ENCODE data around the gene DDX39A.

DDX39A gene

GRCh38 chr19:14434543-14435319 is 15.6 kb upstream of the DDX39A start:
- no peak for DNase-seq (ENCODE audit: low spot score)

- no peak for DNase-seq (ENCODE audit: low spot score)
These were observed 14.7 kb upstream of the DDX39A start for GRCh38 chr19:14433554-14434501.

- DNase-seq (ENCODE audit: low spot score) = no peak
These were observed 13.8 kb upstream of the DDX39A start, which contains the start of gene PKN1 for GRCh38 chr19:14432791-14433553. TSS of gene PKN1 (plus strand) at chr19:14433306. CDS start at chr19:14433522, 216 bp downstream.

GRCh38 chr19:14430712-14431111 is 11.6 kb upstream of the DDX39A start:
- DNase-seq (ENCODE audit: low spot score) = no peak

DNA sequence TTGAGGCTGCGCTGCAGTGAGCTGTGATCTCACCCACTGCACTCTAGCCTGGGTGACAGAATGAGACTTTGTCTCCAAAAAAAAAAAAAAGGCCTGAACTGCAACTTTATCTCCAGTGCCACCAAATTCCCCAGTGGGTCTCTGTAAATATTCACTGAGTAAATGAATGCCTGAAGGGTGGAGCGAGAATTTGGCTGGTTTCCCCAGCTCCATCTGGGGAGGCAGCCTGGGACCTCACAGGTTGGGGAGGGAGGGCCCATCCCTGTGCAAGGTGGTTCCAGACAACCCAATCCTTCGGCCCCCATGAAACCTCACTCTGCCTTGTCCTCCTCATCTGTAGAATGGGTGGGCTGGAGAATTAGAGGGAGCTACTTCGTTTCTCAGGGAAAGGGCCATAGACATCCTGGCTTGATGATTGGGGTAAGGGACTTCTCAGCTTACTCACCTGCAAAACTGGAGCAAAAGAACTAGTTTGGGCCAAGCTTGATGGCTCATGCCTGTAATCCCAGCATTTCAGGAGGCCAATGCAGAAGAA is 9.8 kb upstream of the DDX39A start:
- DNase-seq (ENCODE audit: low spot score) = no peak

GRCh38 chr19:14427461-14427860 is 8.3 kb upstream of the DDX39A start:
- no peak for DNase-seq (ENCODE audit: low spot score)

GRCh38 chr19:14425696-14426138 is 6.6 kb upstream of the DDX39A start:
- DNase-seq (ENCODE audit: low spot score) = peak; percentile 62

DNA sequence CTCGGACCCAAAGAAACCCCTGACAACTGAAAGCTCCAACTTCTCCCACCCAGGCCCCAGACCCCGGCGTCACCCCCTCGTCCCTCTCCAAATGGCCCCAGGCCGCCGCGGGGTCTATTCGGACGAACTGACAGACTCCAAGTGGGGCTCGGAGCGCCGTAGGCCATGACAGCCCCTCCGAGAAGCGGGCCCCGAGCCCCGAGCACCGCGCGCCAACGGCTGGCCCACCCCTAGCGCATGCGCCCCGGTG is 360 bp downstream of the DDX39A start:
- DNase-seq (ENCODE audit: low spot score) = no peak

GRCh38 chr19:14416817-14417231 is 2.3 kb downstream of the DDX39A start:
- no peak for DNase-seq (ENCODE audit: low spot score)

DNA sequence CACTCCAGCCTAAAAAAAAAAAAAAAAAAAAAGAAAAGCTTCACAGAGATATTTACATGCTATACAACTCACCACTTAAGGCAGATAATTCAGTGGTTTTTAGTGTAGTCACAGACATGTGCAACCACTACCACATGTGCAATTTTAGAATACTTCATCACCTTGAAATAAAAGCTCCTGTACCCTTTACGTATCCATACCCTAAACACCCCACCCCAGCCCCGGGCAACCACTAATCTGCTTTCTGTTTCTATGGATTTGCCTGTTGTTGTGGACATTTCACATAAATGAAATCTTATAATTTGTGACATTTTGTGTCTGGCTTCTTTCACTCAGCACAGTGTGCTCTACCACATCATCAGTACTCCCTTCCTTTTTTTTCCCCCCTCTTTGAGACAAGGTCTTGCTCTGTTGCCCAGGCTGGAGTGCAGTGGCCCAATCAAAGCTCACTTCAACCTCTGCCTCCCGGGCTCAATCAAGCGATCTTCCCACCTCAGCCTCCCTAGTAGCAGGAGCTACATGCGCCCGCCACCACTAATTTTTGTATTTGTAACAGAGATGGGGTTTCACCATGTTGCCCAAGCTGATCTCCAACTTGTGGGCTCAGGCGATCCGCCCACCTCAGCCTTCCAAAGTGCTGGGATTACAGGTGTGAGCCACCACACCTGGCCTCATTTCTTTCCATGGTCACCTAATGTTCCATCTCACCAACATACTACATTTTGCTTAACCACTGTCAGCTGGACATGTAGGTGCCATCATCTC is 4.0 kb downstream of the DDX39A start:
- DNase-seq (ENCODE audit: low spot score) = no peak

DNA sequence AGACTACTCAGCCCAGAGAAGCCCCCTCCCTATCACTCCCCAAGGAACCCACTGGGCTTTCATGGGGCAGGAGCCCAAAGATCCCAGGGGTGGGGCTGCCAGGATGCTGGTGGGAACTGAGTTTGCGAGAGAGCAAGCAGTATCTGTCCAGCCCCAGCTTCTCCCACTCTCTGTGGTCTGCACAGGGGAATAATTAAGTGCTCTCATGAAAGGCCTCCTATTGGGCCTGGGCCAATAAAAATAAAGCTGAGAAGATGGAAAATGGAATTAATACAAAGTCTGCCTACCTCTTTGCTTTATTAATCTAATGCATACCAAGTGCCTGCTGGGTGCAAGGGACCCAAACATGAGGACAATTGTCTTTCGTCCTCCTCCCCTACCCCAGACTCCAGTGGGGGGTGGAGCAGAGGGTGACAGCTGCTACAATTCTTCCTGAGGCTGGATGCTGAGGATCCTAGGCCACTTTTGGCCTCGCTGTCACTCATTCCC is 5.4 kb downstream of the DDX39A start:
- DNase-seq (ENCODE audit: low spot score) = no peak

DNA sequence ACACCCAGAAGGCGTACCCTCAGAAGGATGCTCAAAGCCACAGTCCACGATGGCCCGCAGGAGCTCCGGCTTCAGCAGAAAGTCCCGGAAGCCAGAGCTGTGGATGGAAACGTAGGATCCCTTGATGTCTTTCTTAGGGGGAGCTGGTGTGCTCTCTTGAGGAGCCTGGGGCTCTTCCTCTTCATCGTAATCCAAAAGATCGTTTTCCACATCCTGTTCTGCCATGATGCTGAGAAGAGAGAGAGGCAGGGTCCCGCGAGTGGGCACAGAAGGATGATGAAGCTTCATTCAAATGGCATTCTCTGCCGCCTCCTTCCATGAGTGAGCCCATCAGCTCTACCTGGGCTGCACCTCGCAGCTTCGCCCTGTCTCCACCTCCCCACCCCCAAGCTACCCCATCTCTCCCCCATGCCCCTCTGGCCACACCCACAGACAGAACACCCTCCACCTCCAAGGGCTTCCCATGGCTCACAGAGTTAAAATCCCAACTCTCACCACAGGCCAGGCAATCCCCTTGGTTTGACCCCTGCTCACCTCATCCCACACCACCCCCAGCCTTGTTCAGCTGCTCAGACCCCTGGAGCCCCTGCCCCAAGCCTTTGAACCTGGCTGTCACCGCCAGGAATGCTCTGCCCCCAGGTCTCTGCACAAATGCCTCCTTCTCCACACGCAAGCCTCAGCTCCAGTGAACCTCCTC is 6.0 kb downstream of the DDX39A start:
- DNase-seq (ENCODE audit: low spot score) = no peak

DNA sequence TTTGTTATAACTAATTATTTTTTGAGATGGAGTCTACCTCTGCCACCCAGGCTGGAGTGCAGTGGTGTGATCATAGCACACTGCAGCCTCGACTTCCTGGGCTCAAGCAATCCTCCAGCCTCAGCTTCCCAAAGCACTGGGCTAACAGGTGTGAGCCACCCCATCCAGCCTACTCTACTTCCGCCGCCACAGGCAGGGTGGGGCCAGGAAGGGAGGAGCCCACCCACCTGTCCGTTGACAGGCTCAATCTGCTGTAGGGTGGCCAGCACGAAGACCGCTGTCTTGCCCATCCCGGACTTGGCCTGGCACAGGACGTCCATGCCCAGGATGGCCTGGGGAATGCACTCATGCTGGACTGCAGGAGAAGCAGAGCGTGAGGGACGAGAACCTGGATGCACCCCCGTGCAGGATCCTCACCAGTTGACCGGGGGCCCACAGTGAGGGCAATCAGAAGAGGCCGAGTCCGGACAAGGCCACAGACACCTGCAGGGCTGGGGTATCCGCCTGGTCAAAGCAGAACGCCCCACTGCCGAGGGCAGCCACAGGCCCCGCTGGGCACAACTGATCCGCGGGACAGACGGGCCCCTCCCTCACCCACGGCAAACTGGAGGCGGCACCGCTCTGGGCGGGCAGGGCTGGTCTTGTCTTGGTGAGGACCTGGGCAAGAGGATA is 6.7 kb downstream of the DDX39A start:
- DNase-seq (ENCODE audit: low spot score) = no peak

DNA sequence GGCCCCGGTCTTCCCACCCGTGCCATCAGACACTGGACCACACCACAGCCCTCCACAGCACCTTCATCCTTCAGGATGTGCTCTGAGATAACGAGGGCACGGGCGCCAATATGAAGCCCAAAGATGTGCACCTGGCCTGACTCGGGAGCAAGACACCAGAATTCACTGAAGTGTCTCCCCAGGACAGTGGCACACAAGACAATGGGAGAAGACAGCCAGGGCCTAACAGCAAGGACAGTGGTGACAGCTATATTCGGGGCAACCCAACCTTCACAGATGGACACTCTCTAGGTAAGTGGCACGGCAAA is 7.2 kb downstream of the DDX39A start:
- no peak for DNase-seq (ENCODE audit: low spot score)

DNA sequence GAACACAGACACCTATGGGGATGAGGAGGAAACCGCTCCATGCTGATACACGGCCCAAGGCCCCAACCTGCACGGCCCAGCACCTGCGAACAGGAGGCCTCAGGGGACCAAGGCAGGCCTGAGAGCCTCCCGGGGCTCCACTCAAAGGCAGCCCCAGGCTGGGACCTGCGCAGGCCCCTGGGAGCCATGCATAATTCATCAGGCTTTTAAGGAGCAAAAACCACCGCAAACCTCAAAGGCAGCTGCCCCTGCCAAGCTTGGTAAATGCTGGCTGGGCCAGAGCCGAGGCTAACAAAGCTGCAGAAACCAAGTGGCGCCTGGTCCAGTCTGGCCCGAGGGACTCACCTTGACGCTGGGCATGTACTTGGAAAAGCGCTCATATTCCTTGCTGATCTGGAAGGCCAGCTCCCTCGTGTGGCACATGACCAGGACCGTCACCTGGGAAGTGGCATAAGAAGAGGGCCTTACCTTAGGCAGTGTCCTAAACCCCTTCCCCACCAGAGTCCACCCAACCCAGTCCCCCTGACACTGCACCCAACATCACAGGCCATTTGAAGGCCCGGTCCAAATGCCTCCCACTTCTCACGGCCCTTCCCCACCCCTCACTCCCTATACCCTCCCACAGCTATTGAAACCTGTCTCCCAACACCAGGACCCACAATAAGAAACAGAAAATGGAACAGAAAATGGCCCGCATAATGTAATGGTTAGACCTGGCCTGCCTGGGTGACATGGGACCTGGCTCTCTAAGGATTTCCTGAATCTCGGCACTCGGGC is 7.8 kb downstream of the DDX39A start:
- no peak for DNase-seq (ENCODE audit: low spot score)

GRCh38 chr19:14410091-14411051 is 8.8 kb downstream of the DDX39A start:
- DNase-seq (ENCODE audit: low spot score) = no peak

- no peak for DNase-seq (ENCODE audit: low spot score)
These were observed 9.8 kb downstream of the DDX39A start for GRCh38 chr19:14409146-14410023.

Measured in hematopoietic multipotent progenitor cell treated with erythropoietin and hydrocortisone succinate and interleukin-3 and kit ligand, for 15 days (in vitro differentiated cells).